SK-N-SH treated with all-trans-retinoic acid at 6 μM for 48 hours (cell line): ENCODE results near the gene ADM.

ENCODE experiments used
- ESRRG ChIP-seq: fragments of 250-450 bp; sonication (Bioruptor Pico); IDR thresholded peaks from 2 replicates; pipeline ENCODE4 v1.6.1; 2021; ENCODE audit warnings: mild to moderate bottlenecking
- PATZ1 ChIP-seq: fragments of 250-450 bp; sonication (Bioruptor Pico); IDR thresholded peaks from 2 replicates; pipeline ENCODE4 v1.8.0; 2020; ENCODE audit warnings: mild to moderate bottlenecking, moderate library complexity, borderline replicate concordance
- PPARA ChIP-seq: fragments of 250-450 bp; sonication (Bioruptor Pico); IDR thresholded peaks from 2 replicates; pipeline ENCODE4 v1.5.0; 2020; ENCODE audit warnings: mild to moderate bottlenecking, borderline replicate concordance
- RARB ChIP-seq: fragments of 250-450 bp; sonication (Bioruptor Pico); IDR thresholded peaks from 2 replicates; pipeline ENCODE4 v1.8.0; 2021; ENCODE audit warnings: mild to moderate bottlenecking, moderate library complexity
- TCF4 ChIP-seq: fragments of 250-450 bp; sonication (Bioruptor Pico); IDR thresholded peaks from 2 replicates; pipeline ENCODE4 v1.8.0; 2021; ENCODE audit warnings: mild to moderate bottlenecking, moderate library complexity, borderline replicate concordance
- TOX ChIP-seq: fragments of 250-450 bp; sonication (Bioruptor Pico); IDR thresholded peaks from 2 replicates; pipeline ENCODE4 v1.8.0; 2021; ENCODE audit warnings: mild to moderate bottlenecking, moderate library complexity, borderline replicate concordance
- ZFP30 ChIP-seq: fragments of 450-650 bp; formaldehyde crosslinking; IDR thresholded peaks from 2 replicates; pipeline ENCODE4 v1.5.0; 2022; ENCODE audit warnings: mild to moderate bottlenecking, moderate library complexity
- TF ChIP-seq, protein P1 (sequence below): fragments of 250-450 bp; sonication (Bioruptor Pico); IDR thresholded peaks from 2 replicates; pipeline ENCODE4 v1.5.1; 2020; ENCODE audit warnings: low read depth, mild to moderate bottlenecking, moderate library complexity
- TF ChIP-seq, protein P2 (sequence below): fragments of 250-450 bp; sonication (Bioruptor Pico); IDR thresholded peaks from 2 replicates; pipeline ENCODE4 v1.5.0; 2020; ENCODE audit warnings: mild to moderate bottlenecking, moderate library complexity

- TF ChIP-seq, protein P1, sequence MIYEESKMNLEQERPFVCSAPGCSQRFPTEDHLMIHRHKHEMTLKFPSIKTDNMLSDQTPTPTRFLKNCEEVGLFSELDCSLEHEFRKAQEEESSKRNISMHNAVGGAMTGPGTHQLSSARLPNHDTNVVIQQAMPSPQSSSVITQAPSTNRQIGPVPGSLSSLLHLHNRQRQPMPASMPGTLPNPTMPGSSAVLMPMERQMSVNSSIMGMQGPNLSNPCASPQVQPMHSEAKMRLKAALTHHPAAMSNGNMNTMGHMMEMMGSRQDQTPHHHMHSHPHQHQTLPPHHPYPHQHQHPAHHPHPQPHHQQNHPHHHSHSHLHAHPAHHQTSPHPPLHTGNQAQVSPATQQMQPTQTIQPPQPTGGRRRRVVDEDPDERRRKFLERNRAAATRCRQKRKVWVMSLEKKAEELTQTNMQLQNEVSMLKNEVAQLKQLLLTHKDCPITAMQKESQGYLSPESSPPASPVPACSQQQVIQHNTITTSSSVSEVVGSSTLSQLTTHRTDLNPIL (CRISPR knock-in tag), result no peak
- TF ChIP-seq ESRRG (CRISPR knock-in tag), result no peak
- TF ChIP-seq TOX, result no peak
- TF ChIP-seq, protein P2, sequence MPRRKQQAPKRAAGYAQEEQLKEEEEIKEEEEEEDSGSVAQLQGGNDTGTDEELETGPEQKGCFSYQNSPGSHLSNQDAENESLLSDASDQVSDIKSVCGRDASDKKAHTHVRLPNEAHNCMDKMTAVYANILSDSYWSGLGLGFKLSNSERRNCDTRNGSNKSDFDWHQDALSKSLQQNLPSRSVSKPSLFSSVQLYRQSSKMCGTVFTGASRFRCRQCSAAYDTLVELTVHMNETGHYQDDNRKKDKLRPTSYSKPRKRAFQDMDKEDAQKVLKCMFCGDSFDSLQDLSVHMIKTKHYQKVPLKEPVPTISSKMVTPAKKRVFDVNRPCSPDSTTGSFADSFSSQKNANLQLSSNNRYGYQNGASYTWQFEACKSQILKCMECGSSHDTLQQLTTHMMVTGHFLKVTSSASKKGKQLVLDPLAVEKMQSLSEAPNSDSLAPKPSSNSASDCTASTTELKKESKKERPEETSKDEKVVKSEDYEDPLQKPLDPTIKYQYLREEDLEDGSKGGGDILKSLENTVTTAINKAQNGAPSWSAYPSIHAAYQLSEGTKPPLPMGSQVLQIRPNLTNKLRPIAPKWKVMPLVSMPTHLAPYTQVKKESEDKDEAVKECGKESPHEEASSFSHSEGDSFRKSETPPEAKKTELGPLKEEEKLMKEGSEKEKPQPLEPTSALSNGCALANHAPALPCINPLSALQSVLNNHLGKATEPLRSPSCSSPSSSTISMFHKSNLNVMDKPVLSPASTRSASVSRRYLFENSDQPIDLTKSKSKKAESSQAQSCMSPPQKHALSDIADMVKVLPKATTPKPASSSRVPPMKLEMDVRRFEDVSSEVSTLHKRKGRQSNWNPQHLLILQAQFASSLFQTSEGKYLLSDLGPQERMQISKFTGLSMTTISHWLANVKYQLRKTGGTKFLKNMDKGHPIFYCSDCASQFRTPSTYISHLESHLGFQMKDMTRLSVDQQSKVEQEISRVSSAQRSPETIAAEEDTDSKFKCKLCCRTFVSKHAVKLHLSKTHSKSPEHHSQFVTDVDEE (CRISPR knock-in tag), result no peak
- no peak for TF ChIP-seq PATZ1
- TF ChIP-seq ZFP30, result no peak
- TF ChIP-seq RARB (CRISPR knock-in tag), result no peak
- TF ChIP-seq TCF4 (CRISPR knock-in tag), result no peak
- no peak for TF ChIP-seq PPARA (CRISPR knock-in tag)
Observed at GRCh38 chr11:10287766-10288715, 16.8 kb upstream of the ADM start.
